ENCODE data around the gene SYT9. TPM values are rescaled to one million over a fixed set of nuclear protein-coding genes. Genes with fewer than 3 reads are reported as not detected.

SYT9 gene
- total RNA-seq, 1 experiment from 2014 or later: 0.23 TPM

GRCh38 chr11:7376386-7376785 is 124.7 kb downstream of the SYT9 start:
- Histone ChIP-seq H3K4me3 (no peak overlapping the region), H3K36me3 (no peaks in the 10 kb centered on the region), H3K27me3 (no peaks in the 10 kb centered on the region), H3K9me3 (no peaks in the 10 kb centered on the region)
- DNase-seq: no peak

DNA sequence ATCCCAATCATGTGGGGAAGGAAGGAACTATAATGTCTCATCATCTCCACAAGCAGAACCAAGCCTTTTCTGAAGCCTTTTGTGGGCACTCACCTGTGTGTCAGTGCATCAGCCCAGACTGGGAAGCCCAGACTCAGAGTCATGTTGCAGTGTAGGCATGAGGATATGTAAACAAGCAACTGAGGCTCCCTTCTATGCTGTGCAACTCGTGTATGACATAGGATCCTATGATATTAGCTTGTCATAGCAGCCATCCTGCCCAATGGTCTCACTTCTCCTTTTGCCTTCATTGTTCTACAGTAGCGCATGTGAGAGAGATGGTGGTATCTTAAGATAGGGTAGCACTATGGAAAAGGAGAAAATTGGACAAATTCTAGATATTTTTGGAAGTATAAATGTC is 130.2 kb downstream of the SYT9 start:
- Histone ChIP-seq H3K9me3 (no peaks in the 10 kb centered on the region), H3K36me3 (no peaks in the 10 kb centered on the region), H3K27me3 (no peaks in the 10 kb centered on the region), H3K4me3 (no peak overlapping the region)
- no peak for DNase-seq

DNA sequence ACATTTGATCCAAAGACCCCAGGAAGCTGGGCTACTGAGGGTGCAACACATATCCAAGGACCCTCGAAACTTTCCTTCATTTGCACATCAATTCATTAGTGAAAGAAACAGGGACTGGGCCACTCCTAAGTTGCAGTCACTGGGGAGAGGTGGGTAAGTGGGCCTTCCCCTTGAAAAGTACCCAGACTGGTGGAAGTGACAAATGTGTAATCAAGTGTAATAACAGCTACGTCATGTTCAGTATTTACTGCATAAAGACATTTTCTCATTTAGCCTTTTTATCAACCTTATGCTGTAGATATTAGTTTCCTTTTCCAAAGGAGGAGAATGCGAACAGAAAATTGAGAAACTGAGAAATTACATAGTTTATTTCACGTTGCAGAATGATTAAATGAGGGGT is 131.7 kb downstream of the SYT9 start:
- no peak overlapping the region for H3K4me3 ChIP-seq
- H3K27me3 ChIP-seq: no peaks in the 10 kb centered on the region
- no peaks in the 10 kb centered on the region for H3K36me3 ChIP-seq
- no peaks in the 10 kb centered on the region for H3K9me3 ChIP-seq
- DNase-seq: no peak

GRCh38 chr11:7384691-7385090 is 133.0 kb downstream of the SYT9 start:
- no peak for DNase-seq
- Histone ChIP-seq H3K9me3 (no peaks in the 10 kb centered on the region), H3K36me3 (no peaks in the 10 kb centered on the region), H3K4me3 (no peak overlapping the region), H3K27me3 (no peaks in the 10 kb centered on the region)

DNA sequence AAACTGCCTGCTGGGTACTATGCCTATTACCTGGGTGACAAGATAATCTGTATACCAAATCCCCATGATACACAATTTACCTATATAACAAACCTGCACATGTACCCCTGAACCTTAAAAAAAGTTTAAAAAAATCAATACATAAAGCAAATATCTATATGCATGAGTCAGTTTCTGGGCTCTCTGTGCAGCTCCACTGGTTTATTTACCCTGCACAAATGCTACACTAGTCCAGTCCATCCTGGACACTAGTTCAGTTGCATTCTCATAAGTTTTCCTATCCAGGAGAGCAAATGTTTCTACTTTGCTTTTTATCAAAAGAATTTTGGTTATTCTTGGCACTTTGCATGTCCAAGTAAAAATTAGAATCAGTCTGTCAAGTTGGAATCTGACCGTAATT is 133.8 kb downstream of the SYT9 start:
- no peaks in the 10 kb centered on the region for H3K27me3 ChIP-seq
- DNase-seq: no peak
- no peak overlapping the region for H3K4me3 ChIP-seq
- H3K9me3 ChIP-seq: no peaks in the 10 kb centered on the region
- H3K36me3 ChIP-seq: no peaks in the 10 kb centered on the region

GRCh38 chr11:7413961-7414915 is 162.5 kb downstream of the SYT9 start:
- Histone ChIP-seq H3K4me3 (no peak overlapping the region), H3K27me3 (peaks cover 3% of the 10 kb centered on the region), H3K36me3 (no peaks in the 10 kb centered on the region), H3K9me3 (no peaks in the 10 kb centered on the region)
- DNase-seq: no peak

DNA sequence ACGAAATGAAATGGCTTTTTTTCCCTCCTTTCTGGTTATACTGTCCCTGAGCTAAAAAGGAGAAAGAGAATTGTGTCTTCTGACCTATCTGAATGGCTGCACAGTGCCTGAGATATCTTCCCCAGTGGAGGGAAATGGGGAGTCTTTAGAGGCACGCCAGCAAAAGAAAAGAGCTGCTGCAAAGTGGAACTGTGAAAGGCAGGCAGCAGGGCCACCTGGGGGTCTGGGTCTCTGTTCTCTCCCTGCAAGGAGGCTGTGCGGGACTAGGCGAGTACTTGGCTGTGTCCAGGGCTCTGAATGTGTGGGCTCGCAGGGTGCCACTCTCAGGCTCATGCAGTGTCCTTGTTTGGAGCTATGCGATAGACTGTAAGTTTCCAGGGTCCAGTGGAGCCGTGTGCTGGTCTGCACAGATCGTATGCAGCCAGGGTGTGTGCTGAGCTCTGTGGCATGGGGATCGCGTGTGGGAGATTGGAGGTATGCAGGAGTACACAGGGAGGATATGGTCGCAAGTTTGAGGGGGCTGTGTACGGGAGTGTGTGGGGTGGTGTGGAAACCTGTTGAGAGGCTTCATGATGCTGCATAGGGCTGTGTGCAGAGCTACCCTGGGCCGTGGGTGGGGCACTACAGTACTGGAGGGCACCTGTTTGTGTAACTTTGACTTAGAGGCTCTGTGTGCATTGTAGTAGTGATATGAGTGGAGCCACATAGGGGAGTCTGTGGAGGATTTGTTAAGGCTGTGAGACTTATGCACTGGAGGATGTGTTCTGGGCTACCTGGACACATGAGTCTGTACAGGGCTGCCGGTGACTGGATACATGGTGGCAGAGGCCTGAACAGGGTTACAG is 163.5 kb downstream of the SYT9 start:
- no peaks in the 10 kb centered on the region for H3K36me3 ChIP-seq
- DNase-seq: no peak
- H3K4me3 ChIP-seq: no peak overlapping the region
- no peaks in the 10 kb centered on the region for H3K9me3 ChIP-seq
- H3K27me3 ChIP-seq: no peaks in the 10 kb centered on the region

GRCh38 chr11:7416080-7416479 is 164.4 kb downstream of the SYT9 start:
- H3K36me3 ChIP-seq: no peaks in the 10 kb centered on the region
- H3K9me3 ChIP-seq: no peaks in the 10 kb centered on the region
- no peak for DNase-seq
- no peaks in the 10 kb centered on the region for H3K27me3 ChIP-seq
- H3K4me3 ChIP-seq: no peak overlapping the region

- no peak overlapping the region for H3K4me3 ChIP-seq
- no peak for DNase-seq
- H3K9me3 ChIP-seq: no peaks in the 10 kb centered on the region
- H3K36me3 ChIP-seq: no peaks in the 10 kb centered on the region
- no peaks in the 10 kb centered on the region for H3K27me3 ChIP-seq
Measured at GRCh38 chr11:7417328-7417727, 165.6 kb downstream of the SYT9 start.

DNA sequence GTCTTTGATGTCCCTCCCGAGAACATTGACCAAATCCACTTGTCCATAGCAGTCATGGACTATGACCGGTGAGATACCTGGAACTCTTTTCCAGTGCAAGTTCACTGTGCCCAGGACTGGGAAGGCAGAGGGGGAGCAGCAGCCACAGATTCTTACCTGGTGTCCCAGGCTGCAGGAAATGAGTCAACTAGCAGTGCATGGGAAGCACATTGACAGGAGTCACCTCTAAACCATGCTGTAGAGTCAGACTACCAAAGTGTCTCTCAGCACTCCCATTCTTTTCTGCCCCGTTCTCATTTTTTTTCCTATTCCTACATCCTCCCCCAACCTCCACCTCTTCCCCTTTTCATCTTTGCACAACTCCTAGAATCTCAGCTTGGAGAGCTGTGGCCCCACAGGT is 166.4 kb downstream of the SYT9 start:
- Histone ChIP-seq H3K27me3 (no peaks in the 10 kb centered on the region), H3K9me3 (no peaks in the 10 kb centered on the region), H3K36me3 (no peaks in the 10 kb centered on the region), H3K4me3 (no peak overlapping the region)
- DNase-seq: no peak

DNA sequence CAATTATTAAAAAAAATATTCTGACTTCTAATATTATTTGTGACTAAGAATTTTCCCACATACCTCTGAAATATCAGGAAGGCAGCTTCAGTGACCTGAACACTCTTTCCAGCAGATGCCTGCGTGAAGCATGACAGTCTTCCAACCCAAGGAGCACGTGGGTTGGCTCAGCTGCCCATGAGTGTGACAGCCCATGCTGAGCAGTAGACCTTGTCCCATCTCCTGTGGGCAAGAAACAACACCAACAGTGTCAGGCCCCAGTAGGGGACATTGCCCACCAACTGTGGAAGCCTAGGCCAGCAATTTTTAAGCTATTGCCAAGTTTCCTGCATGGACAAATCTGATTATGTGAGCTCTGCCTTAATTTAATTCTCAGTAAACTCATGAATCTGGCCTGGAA is 167.2 kb downstream of the SYT9 start:
- Histone ChIP-seq H3K9me3 (no peaks in the 10 kb centered on the region), H3K36me3 (no peaks in the 10 kb centered on the region), H3K27me3 (no peaks in the 10 kb centered on the region), H3K4me3 (no peak overlapping the region)
- DNase-seq: no peak

DNA sequence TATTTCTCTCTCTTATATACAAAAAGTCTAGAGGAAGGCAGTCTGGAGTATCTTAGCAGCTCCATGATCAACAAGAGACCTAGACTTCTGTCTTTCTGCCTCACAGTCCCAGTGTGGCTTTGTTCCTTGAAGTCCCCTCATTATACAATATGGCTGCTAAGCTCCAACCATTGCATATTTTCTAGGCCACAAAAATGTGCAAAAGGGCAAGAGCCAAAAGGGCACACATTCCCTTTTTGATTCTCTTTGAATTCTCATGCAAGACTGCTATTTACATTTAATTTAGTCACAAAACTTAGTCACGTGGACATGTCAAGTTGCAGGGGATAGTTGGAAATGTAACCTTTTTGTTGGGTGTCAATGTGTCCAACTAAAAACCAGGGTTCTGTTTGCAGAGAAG is 169.4 kb downstream of the SYT9 start:
- Histone ChIP-seq H3K4me3 (no peak overlapping the region), H3K9me3 (no peaks in the 10 kb centered on the region), H3K27me3 (no peaks in the 10 kb centered on the region), H3K36me3 (no peaks in the 10 kb centered on the region)
- no peak for DNase-seq

DNA sequence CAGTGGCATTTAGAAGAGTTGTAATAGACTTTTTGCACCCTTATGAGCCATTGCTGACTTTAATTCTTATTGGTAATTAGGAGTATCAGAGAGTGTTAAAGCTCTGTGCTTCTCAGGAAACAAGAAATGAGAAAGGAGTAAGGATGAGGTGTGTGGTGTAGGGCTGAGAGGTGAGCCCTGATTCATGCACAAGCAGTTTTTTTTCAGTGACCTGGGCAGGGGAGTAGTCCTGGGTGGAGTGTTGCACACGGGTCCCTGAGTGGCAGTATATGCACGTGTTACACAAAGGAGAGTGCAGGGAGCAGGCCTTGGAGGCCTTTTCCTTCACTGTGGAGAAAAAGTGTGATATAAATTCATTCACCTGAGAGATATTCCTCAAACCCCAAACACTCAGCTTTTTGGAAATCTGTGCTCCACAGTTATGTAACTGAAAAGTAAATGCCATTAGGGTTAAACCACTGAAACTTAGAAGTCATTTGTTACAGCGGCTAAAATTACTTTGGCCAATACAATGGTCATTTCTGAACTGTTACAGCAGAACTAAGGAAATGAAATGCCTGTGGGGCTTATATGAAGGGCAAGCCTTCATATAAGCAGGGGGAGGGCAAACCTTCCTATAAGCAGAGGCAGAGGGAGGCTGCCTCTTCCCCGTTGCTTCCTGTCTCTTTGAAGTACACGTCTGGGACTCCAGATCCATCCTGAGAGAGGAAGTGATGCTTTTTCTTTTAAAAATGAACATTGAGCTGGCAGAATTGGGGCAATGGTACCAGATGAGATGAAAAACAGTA is 171.0 kb downstream of the SYT9 start:
- DNase-seq: no peak
- no peaks in the 10 kb centered on the region for H3K9me3 ChIP-seq
- H3K27me3 ChIP-seq: no peaks in the 10 kb centered on the region
- H3K36me3 ChIP-seq: no peaks in the 10 kb centered on the region
- no peak overlapping the region for H3K4me3 ChIP-seq

DNA sequence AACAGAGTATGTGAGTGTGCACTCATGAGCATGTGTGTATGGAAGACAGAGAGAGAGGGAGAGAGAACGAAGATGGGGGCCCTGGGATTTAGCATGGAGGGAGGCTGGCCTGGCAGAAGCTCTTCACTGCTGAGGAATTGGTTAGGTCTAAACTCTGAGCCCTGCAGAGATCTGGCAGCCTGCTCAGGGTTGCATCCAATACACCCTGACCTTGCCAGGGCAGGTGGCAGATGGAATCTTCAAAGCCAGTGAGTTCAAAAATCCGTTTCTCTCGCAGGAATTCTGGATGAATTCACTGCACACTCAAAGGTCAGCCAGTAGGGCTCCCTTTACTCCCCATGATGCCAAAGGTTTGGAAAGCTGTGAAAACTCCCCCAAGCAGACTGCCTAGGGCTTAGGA is 172.2 kb downstream of the SYT9 start:
- Histone ChIP-seq H3K27me3 (no peaks in the 10 kb centered on the region), H3K9me3 (no peaks in the 10 kb centered on the region), H3K4me3 (no peak overlapping the region), H3K36me3 (no peaks in the 10 kb centered on the region)
- no peak for DNase-seq

GRCh38 chr11:7427733-7428132 is 176.0 kb downstream of the SYT9 start:
- Histone ChIP-seq H3K36me3 (no peaks in the 10 kb centered on the region), H3K9me3 (no peaks in the 10 kb centered on the region), H3K4me3 (no peak overlapping the region), H3K27me3 (no peaks in the 10 kb centered on the region)
- DNase-seq: no peak

- Histone ChIP-seq H3K9me3 (no peaks in the 10 kb centered on the region), H3K36me3 (no peaks in the 10 kb centered on the region), H3K4me3 (no peak overlapping the region), H3K27me3 (no peaks in the 10 kb centered on the region)
- no peak for DNase-seq
Measured at GRCh38 chr11:7428196-7428595, 176.5 kb downstream of the SYT9 start.

DNA sequence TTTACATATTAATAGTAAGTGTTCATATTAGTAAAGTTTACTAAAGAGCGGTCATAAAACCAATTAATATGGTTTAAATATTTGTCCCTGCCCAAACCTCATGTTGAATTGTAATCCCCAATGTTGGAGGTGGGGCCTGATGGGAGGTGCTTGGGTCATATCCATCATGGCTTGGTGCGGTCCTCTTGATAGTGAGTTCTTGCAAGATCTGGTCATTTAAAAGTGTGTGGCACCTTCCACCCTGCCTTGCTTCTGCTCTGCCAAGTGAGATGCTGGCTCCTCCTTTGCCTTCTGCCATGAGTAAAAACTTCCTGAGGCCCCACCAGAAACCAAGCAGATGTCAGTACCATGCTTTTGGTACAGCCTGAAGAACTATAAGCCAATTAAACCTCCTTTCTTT is 178.8 kb downstream of the SYT9 start:
- DNase-seq: no peak
- H3K9me3 ChIP-seq: no peaks in the 10 kb centered on the region
- no peak overlapping the region for H3K4me3 ChIP-seq
- H3K27me3 ChIP-seq: no peaks in the 10 kb centered on the region
- no peaks in the 10 kb centered on the region for H3K36me3 ChIP-seq
